GM12878 (cell line): Measurements from ENCODE around the gene INPP4B. TPM values are rescaled to one million over a fixed set of nuclear protein-coding genes. Genes with fewer than 3 reads are reported as not detected.

ENCODE experiments used
- ATAC-seq: fragments of 200-7000 bp; cut with Tn5 transposase; 3 replicates; pipeline ENCODE4 v1.9.1; 2020; ENCODE audit warnings: mild to moderate bottlenecking, moderate library complexity
- BruUV-seq: library from RNA; stranded (reverse); fragments of 400-500 nt; replicated peaks from 2 replicates; lab custom pipeline; 2021; lab: Mats Ljungman, UMichigan
- CTCF ChIA-PET: fragments of 300-600 bp; sonication (Branson Sonifier 250); formaldehyde crosslinking; extraction: SDS; loops from one replicate; lab custom pipeline; 2021; ENCODE audit warnings: inconsistent platforms; lab: Yijun Ruan, JAX
- POLR2A ChIA-PET: fragments of 350-600 bp; formaldehyde crosslinking; extraction: SDS; loops from one replicate; lab custom pipeline; 2021; ENCODE audit warnings: inconsistent platforms; lab: Charles Lee
- RAD21 ChIA-PET: fragments of 300-600 bp; sonication (Branson Sonifier 250); formaldehyde crosslinking; loops from one replicate; lab custom pipeline; 2023; ENCODE audit warnings: antibody characterized with exemption; ENCODE audit not compliant: unreplicated experiment; lab: Charles Lee
- SMC1A ChIA-PET: fragments of 300-600 bp; sonication (Branson Sonifier 250); formaldehyde crosslinking; loops from one replicate; lab custom pipeline; 2023; ENCODE audit not compliant: unreplicated experiment, uncharacterized antibody; lab: Charles Lee
- DNase-seq: peaks from one replicate; pipeline ENCODE4 v3.0.0-alpha.2; 2011; ENCODE audit warnings: low read depth, low spot score
- FAIRE-seq: peaks from 3 replicates; lab custom pipeline; 2011; peaks lifted over from hg19 to GRCh38; lab: Jason Lieb, UNC
- H2AFZ ChIP-seq: 2 replicates; pipeline ENCODE4 v1.6.0; 2011; ENCODE audit warnings: low read depth, low read length, control low read depth; ENCODE audit not compliant: control insufficient read depth
- H3K27ac ChIP-seq: 2 replicates; pipeline ENCODE4 v1.5.1; 2011; ENCODE audit warnings: control low read depth; ENCODE audit not compliant: control insufficient read depth, insufficient read depth
- H3K27me3 ChIP-seq, 2 experiments: replicated peaks in 1 of 2; 2 replicates each; pipeline versions ENCODE4 v1.6.0 to v1.6.1; 2011; ENCODE audit warnings: low read length in 1 of 2; ENCODE audit not compliant: control insufficient read depth in 2 of 2, insufficient read depth in 2 of 2
- H3K36me3 ChIP-seq, 2 experiments: 2 replicates each; pipeline ENCODE4 v1.5.1; 2011; ENCODE audit warnings: low read length in 1 of 2; ENCODE audit not compliant: control insufficient read depth in 2 of 2, insufficient read depth in 2 of 2
- H3K4me1 ChIP-seq: 2 replicates; pipeline ENCODE4 v1.6.1; 2011; ENCODE audit warnings: mild to moderate bottlenecking, low read length, moderate library complexity, mixed read lengths; ENCODE audit not compliant: control insufficient read depth, insufficient read depth
- H3K4me2 ChIP-seq: 2 replicates; pipeline ENCODE4 v1.6.0; 2011; ENCODE audit warnings: control low read depth; ENCODE audit not compliant: control insufficient read depth, insufficient read depth
- H3K4me3 ChIP-seq: fragments of 200-600 bp; sonication (generic); 2 replicates; pipeline ENCODE4 v1.5.1; 2016
- H3K79me2 ChIP-seq: 2 replicates; pipeline ENCODE4 v1.6.0; 2011; ENCODE audit warnings: low read length; ENCODE audit not compliant: control insufficient read depth, insufficient read depth
- H3K9ac ChIP-seq: 2 replicates; pipeline ENCODE4 v1.8.0; 2011; ENCODE audit warnings: low read length, control low read depth, mixed read lengths; ENCODE audit not compliant: control insufficient read depth, insufficient read depth
- H3K9me3 ChIP-seq: replicated peaks from 3 replicates; pipeline ENCODE4 v1.5.1; 2011; ENCODE audit warnings: mild to moderate bottlenecking, low read length; ENCODE audit not compliant: control insufficient read depth, insufficient read depth
- H4K20me1 ChIP-seq: 2 replicates; pipeline ENCODE4 v1.6.0; 2011; ENCODE audit not compliant: control insufficient read depth, insufficient read depth
- CEBPZ ChIP-seq: fragments of 150-350 bp; IDR thresholded peaks from 2 replicates; pipeline ENCODE4 v1.6.1; 2016; ENCODE audit warnings: low read depth, low read length
- CHD2 ChIP-seq: IDR thresholded peaks from 2 replicates; pipeline ENCODE4 v1.6.1; 2011; ENCODE audit warnings: low read depth, low read length, improper control_type of control experiment, borderline replicate concordance
- ETV6 ChIP-seq, 2 experiments: fragments of 450-650 bp in 1 of 2; IDR thresholded peaks in 1 of 2; conservative IDR thresholded peaks in 1 of 2; 2 replicates each; pipeline ENCODE4 v1.6.1; 2014; ENCODE audit warnings: antibody characterized with exemption in 1 of 2, borderline replicate concordance in 1 of 2, low read depth in 1 of 2, mild to moderate bottlenecking in 1 of 2, moderate library complexity in 1 of 2
- IKZF2 ChIP-seq, 2 experiments: fragments of 450-650 bp; IDR thresholded peaks; 2 replicates each; pipeline ENCODE4 v1.6.1; 2017; ENCODE audit warnings: mild to moderate bottlenecking in 2 of 2, moderate library complexity in 2 of 2
- PAX5 ChIP-seq: IDR thresholded peaks from 2 replicates; pipeline ENCODE4 v1.6.1; 2011; ENCODE audit warnings: low read depth, low read length, borderline replicate concordance
- RAD21 ChIP-seq: IDR thresholded peaks from 2 replicates; pipeline ENCODE4 v1.6.1; 2011; ENCODE audit warnings: mild to moderate bottlenecking, low read depth, low read length, moderate library complexity; ENCODE audit not compliant: insufficient read depth
- RB1 ChIP-seq: fragments of 450-650 bp; formaldehyde crosslinking; IDR thresholded peaks from 2 replicates; pipeline ENCODE4 v1.6.1; 2017; ENCODE audit warnings: mild to moderate bottlenecking, borderline replicate concordance
- SIN3A ChIP-seq: IDR thresholded peaks from 2 replicates; pipeline ENCODE4 v1.6.1; 2012; ENCODE audit warnings: low read depth, low read length, improper control_type of control experiment
- SMC3 ChIP-seq: IDR thresholded peaks from 2 replicates; pipeline ENCODE4 v1.6.1; 2011; ENCODE audit warnings: low read length, improper control_type of control experiment, borderline replicate concordance
- in situ Hi-C: fragments of 300-500 bp; cut with MboI; formaldehyde crosslinking; loops from 9 replicates; pipeline ENCODE4 v1.14.3; 2018; ENCODE audit warnings: mixed read lengths
- intact Hi-C: fragments of 100-400 bp; cut with micrococcal nuclease; formaldehyde crosslinking; loops from one replicate; pipeline ENCODE4 v1.14.2; 2022; ENCODE audit not compliant: unreplicated experiment
- polyA plus RNA-seq, 11 experiments: library from polyadenylated mRNA; depleted of rRNA in 4 of 11; unstranded in 6 of 11; stranded (reverse) in 5 of 11; fragments of >200 nt; fragmentation: Nextera tagmentation in 4 of 11; fragmentation: Illumina TruSeq in 1 of 11; extraction: Ambion mirVana in 4 of 11; extraction: Trizol in 1 of 11; gene quantifications; 1 replicate in 1 of 11; 2 replicates in 10 of 11; pipeline versions ENCODE4 v1.2.1 to v1.2.3, GENCODE V29; 2011 to 2016; ENCODE audit warnings: inconsistent platforms in 2 of 11, missing spikeins in 2 of 11, low read depth in 1 of 11
- total RNA-seq, 4 experiments: library from RNA; depleted of rRNA in 3 of 4; stranded (reverse); fragments of >200 nt in 3 of 4; fragmentation: Illumina TruSeq in 1 of 4; extraction: Trizol in 1 of 4; gene quantifications; 2 replicates each; pipeline versions ENCODE4 v1.2.1 to v1.2.3, GENCODE V29; 2013 to 2021

The INPP4B gene
- total and polyA plus RNA-seq, 10 of the 15 experiments (the other 5 are each of a cell fraction or from before 2014, with no cell fraction given): 0.53 to 11.2 (median 0.95) TPM

- H3K9me3 ChIP-seq: no peaks in the 10 kb centered on the region
- in situ Hi-C loops (no loop called here), intact Hi-C loops (no loop called here)
- BruUV-seq: no TSS peak
- TF ChIP-seq PAX5: no peak
- TF ChIP-seq CEBPZ: no peak
- no peak for TF ChIP-seq RAD21
- no peak for TF ChIP-seq SIN3A
- TF ChIP-seq RB1: no peak
- no peak for TF ChIP-seq CHD2
- no peak for TF ChIP-seq IKZF2 (IDR thresholded peaks at IDR 0.05)
- no peak for TF ChIP-seq SMC3
- no peak for TF ChIP-seq ETV6 (conservative IDR thresholded peaks at IDR 0.05 in 1 of 2, IDR thresholded peaks at IDR 0.05 in 1 of 2; ENCODE audit: borderline replicate concordance in 1 of 2, low read depth in 1 of 2)
- H4K20me1 ChIP-seq: no peaks in the 10 kb centered on the region
- no peak for FAIRE-seq
- ChIA-PET POLR2A (no interaction called here), SMC1A (interaction anchor here (1.2 kb wide), 1 partner anchor 12 kb away, joined by 4 read pairs; no protein-coding TSS in a partner anchor), CTCF (interaction anchor here (1.2 kb wide), 1 partner anchor 14 kb away, joined by 4 read pairs; no protein-coding TSS in a partner anchor), RAD21 (no interaction called here)
- H3K27ac ChIP-seq: no peak overlapping the region
- H2AFZ ChIP-seq: no peak overlapping the region
- no peak for ATAC-seq
- H3K27me3 ChIP-seq: no peaks in the 10 kb centered on the region
- no peaks in the 10 kb centered on the region for H3K79me2 ChIP-seq
- no peak overlapping the region for H3K4me2 ChIP-seq
- H3K36me3 ChIP-seq: no peaks in the 10 kb centered on the region
- DNase-seq: no peak
- H3K9ac ChIP-seq: no peak overlapping the region
- no peaks in the 10 kb centered on the region for H3K4me1 ChIP-seq
- H3K4me3 ChIP-seq: no peak overlapping the region
Observed at GRCh38 chr4:142110136-142110535, 736.0 kb downstream of the INPP4B start.
